ENCODE measurements around the gene HDAC9. TPM values are rescaled to one million over a fixed set of nuclear protein-coding genes. Genes with fewer than 3 reads are reported as not detected.

Gene HDAC9
- total RNA-seq, 1 experiment from 2014 or later: 7.7 TPM

- Mint-ChIP-seq H3K27ac (peak overlapping the region in 2 of 3 experiments; percentile 8 to 32; a peak in 1 of 7 replicates), H3K4me3 (no peak overlapping the region), H3K36me3 (ENCODE audit: insufficient read depth in 1 of 3, low read depth in 3 of 3) (no peaks in the 10 kb centered on the region), H3K4me1 (peaks cover 10 to 12% of the 10 kb centered on the region in 2 experiments), H3K27me3 (ENCODE audit: low read depth) (no peaks in the 10 kb centered on the region), H3K9me3 (no peaks in the 10 kb centered on the region)
- H3K4me2 ChIP-seq (ENCODE audit: insufficient read depth, insufficient read length, low read length): no peak overlapping the region
- H3K4me1 ChIP-seq (ENCODE audit: insufficient read depth, low read length): peaks cover 7% of the 10 kb centered on the region; the same call in 1 of the 2 replicates
- no peak overlapping the region for H2BK5ac ChIP-seq (ENCODE audit: insufficient read length, low read length)
- no peak overlapping the region for H2BK12ac ChIP-seq (ENCODE audit: insufficient read length, low read depth, low read length)
- no peaks in the 10 kb centered on the region for H3K79me1 ChIP-seq (ENCODE audit: insufficient read depth, low read depth, low read length, poor library complexity, severe bottlenecking)
- H3T11ph ChIP-seq (ENCODE audit: low read length): no peak overlapping the region
- H3K23me2 ChIP-seq (ENCODE audit: insufficient read length, low read depth, low read length, poor library complexity, severe bottlenecking): no peaks in the 10 kb centered on the region
- H2BK15ac ChIP-seq (ENCODE audit: low read depth, low read length): no peak overlapping the region
- H2BK20ac ChIP-seq (ENCODE audit: low read depth, low read length, poor library complexity, severe bottlenecking): no peak overlapping the region
- H3K27ac ChIP-seq (ENCODE audit: insufficient read length, low read depth, low read length): no peak overlapping the region
- no peak overlapping the region for H3K23ac ChIP-seq (ENCODE audit: insufficient read length, low read depth, low read length)
- H3K9me3 ChIP-seq (ENCODE audit: control insufficient read depth, low read depth, low read length): no peaks in the 10 kb centered on the region
- H2AK5ac ChIP-seq (ENCODE audit: insufficient read length, low read length): no peak overlapping the region
- H3K79me2 ChIP-seq (ENCODE audit: insufficient read depth, low read length): no peaks in the 10 kb centered on the region
- no peak for DNase-seq
- no peak overlapping the region for H3K18ac ChIP-seq (ENCODE audit: insufficient read length, low read depth, low read length)
- H3K4ac ChIP-seq (ENCODE audit: low read depth, low read length): no peak overlapping the region
- H4K5ac ChIP-seq (ENCODE audit: insufficient read length, low read depth, low read length): no peak overlapping the region
- no peak overlapping the region for H3K56ac ChIP-seq (ENCODE audit: insufficient read length, low read depth, low read length)
- H4K20me1 ChIP-seq (ENCODE audit: control insufficient read depth, insufficient read depth, insufficient read length): no peaks in the 10 kb centered on the region
- H3K27me3 ChIP-seq (ENCODE audit: insufficient read depth, low read length): no peaks in the 10 kb centered on the region
- no peak overlapping the region for H3K9ac ChIP-seq (ENCODE audit: extremely low read depth, insufficient read length, low read length)
- no peak overlapping the region for H3K14ac ChIP-seq (ENCODE audit: insufficient read depth, low read length)
- H2AFZ ChIP-seq (ENCODE audit: low read length): no peak overlapping the region
- H4K8ac ChIP-seq (replicated peaks; ENCODE audit: insufficient read length, low read depth, low read length): no peak overlapping the region
- no peak overlapping the region for H2BK120ac ChIP-seq (ENCODE audit: low read depth, low read length, poor library complexity, severe bottlenecking)
- WGBS (ENCODE audit: extremely low coverage, insufficient read length, low lambda C conversion rate): no CpG with 5 or more reads among the region's 7 CpGs
- TF ChIP-seq CTCF (conservative IDR thresholded peaks at IDR 0.05): no peak
- H4K91ac ChIP-seq (ENCODE audit: insufficient read length, low read depth, low read length): no peak overlapping the region
Observed at GRCh38 chr7:18566829-18567228, 71.3 kb downstream of the HDAC9 start.

Data from H9 (cell line).